IMR-90 (cell line): ENCODE results near the gene COL4A2. TPM values are rescaled to one million over a fixed set of nuclear protein-coding genes. Genes with fewer than 3 reads are reported as not detected.

Experiments
- ATAC-seq: fragments of 200-7000 bp; cut with Tn5 transposase; 2 replicates; pipeline ENCODE4 v1.9.1; 2020; ENCODE audit warnings: low read depth, mild to moderate bottlenecking, moderate library complexity
- BruUV-seq: library from RNA; stranded (reverse); fragments of 400-500 nt; replicated peaks from 2 replicates; lab custom pipeline; 2021; lab: Mats Ljungman, UMichigan
- CTCF ChIA-PET: fragments of 300-600 bp; formaldehyde crosslinking; extraction: SDS; loops from one replicate; lab custom pipeline; 2021; ENCODE audit warnings: antibody characterized with exemption; lab: Yijun Ruan, JAX
- POLR2A ChIA-PET: fragments of 300-600 bp; sonication (Branson Sonifier 250); formaldehyde crosslinking; loops from one replicate; lab custom pipeline; 2022; ENCODE audit warnings: antibody characterized with exemption; ENCODE audit not compliant: unreplicated experiment; lab: Charles Lee
- DNase-seq: peaks from one replicate; pipeline ENCODE4 v3.0.0; 2013
- H2AFZ ChIP-seq: replicated peaks from 2 replicates; pipeline ENCODE3; 2013; ENCODE audit warnings: low read length, mild to moderate bottlenecking; ENCODE audit not compliant: poor library complexity
- H2AK5ac ChIP-seq: 2 replicates; pipeline ENCODE4 v1.6.1; 2013; ENCODE audit warnings: low read depth, low read length, inconsistent platforms
- H2AK9ac ChIP-seq: replicated peaks from 2 replicates; pipeline ENCODE3; 2013; ENCODE audit warnings: mild to moderate bottlenecking, low read depth, low read length, moderate library complexity; ENCODE audit not compliant: poor library complexity
- H2BK120ac ChIP-seq: 2 replicates; pipeline ENCODE4 v1.6.1; 2013; ENCODE audit warnings: low read depth, low read length, inconsistent platforms
- H2BK15ac ChIP-seq: 3 replicates; pipeline ENCODE4 v1.6.1; 2013; ENCODE audit warnings: low read depth, low read length, inconsistent platforms
- H2BK20ac ChIP-seq: 2 replicates; pipeline ENCODE4 v1.6.1; 2013; ENCODE audit warnings: low read depth, mild to moderate bottlenecking, inconsistent platforms, low read length, moderate library complexity
- H2BK5ac ChIP-seq: 2 replicates; pipeline ENCODE4 v1.6.1; 2013; ENCODE audit warnings: mild to moderate bottlenecking, low read depth, low read length, inconsistent platforms; ENCODE audit not compliant: poor library complexity, severe bottlenecking
- H3K14ac ChIP-seq: replicated peaks from 2 replicates; pipeline ENCODE4 v1.6.1; 2013; ENCODE audit warnings: low read depth, low read length, inconsistent platforms
- H3K18ac ChIP-seq: 2 replicates; pipeline ENCODE4 v1.6.1; 2013; ENCODE audit warnings: low read depth, low read length, control low read depth
- H3K23ac ChIP-seq: 2 replicates; pipeline ENCODE4 v1.6.1; 2013; ENCODE audit warnings: low read depth, low read length, inconsistent platforms
- H3K27ac ChIP-seq: 2 replicates; pipeline ENCODE4 v1.5.1; 2013; ENCODE audit warnings: mild to moderate bottlenecking, control low read depth, low read length; ENCODE audit not compliant: insufficient read depth
- H3K27me3 ChIP-seq: 2 replicates; pipeline ENCODE4 v1.6.1; 2013; ENCODE audit warnings: low read length; ENCODE audit not compliant: control insufficient read depth, insufficient read depth
- H3K36me3 ChIP-seq: 2 replicates; pipeline ENCODE4 v1.6.1; 2013; ENCODE audit warnings: low read length, mixed read lengths; ENCODE audit not compliant: control insufficient read depth, insufficient read depth
- H3K4ac ChIP-seq: 2 replicates; pipeline ENCODE4 v1.6.1; 2013; ENCODE audit warnings: low read depth, low read length, inconsistent platforms
- H3K4me1 ChIP-seq: 2 replicates; pipeline ENCODE4 v1.6.1; 2013; ENCODE audit warnings: low read length, mixed read lengths; ENCODE audit not compliant: control insufficient read depth, insufficient read depth
- H3K4me2 ChIP-seq: 2 replicates; pipeline ENCODE4 v1.6.1; 2013; ENCODE audit warnings: low read depth, mild to moderate bottlenecking, control low read depth, low read length, moderate library complexity
- H3K4me3 ChIP-seq: 2 replicates; pipeline ENCODE4 v1.5.1; 2013; ENCODE audit warnings: low read depth, mild to moderate bottlenecking, control low read depth, low read length, moderate library complexity; ENCODE audit not compliant: insufficient read depth
- H3K56ac ChIP-seq: 2 replicates; pipeline ENCODE4 v1.6.1; 2013; ENCODE audit warnings: low read length, inconsistent platforms; ENCODE audit not compliant: insufficient read depth; ENCODE audit errors: extremely low read depth
- H3K79me1 ChIP-seq, 2 experiments: 2 replicates each; pipeline ENCODE4 v1.6.1; 2013; ENCODE audit warnings: low read length in 2 of 2, inconsistent platforms in 1 of 2, low read depth in 1 of 2
- H3K9ac ChIP-seq: 2 replicates; pipeline ENCODE4 v1.6.1; 2013; ENCODE audit warnings: low read depth, low read length, control low read depth
- H3K9me1 ChIP-seq: 2 replicates; pipeline ENCODE4 v1.6.1; 2013; ENCODE audit warnings: low read length, inconsistent platforms; ENCODE audit not compliant: insufficient read depth
- H3K9me3 ChIP-seq: 2 replicates; pipeline ENCODE4 v1.6.1; 2013; ENCODE audit warnings: low read length; ENCODE audit not compliant: control insufficient read depth, insufficient read depth
- H4K20me1 ChIP-seq: 2 replicates; pipeline ENCODE4 v1.6.1; 2013; ENCODE audit warnings: low read length, inconsistent platforms; ENCODE audit not compliant: insufficient read depth
- H4K5ac ChIP-seq: 2 replicates; pipeline ENCODE4 v1.6.1; 2013; ENCODE audit warnings: mild to moderate bottlenecking, low read depth, low read length, control low read depth
- H4K8ac ChIP-seq, 2 experiments: 2 replicates each; pipeline ENCODE4 v1.6.1; 2013; ENCODE audit warnings: low read depth in 2 of 2, low read length in 2 of 2, control low read depth in 1 of 2, inconsistent platforms in 1 of 2
- H4K91ac ChIP-seq: 2 replicates; pipeline ENCODE4 v1.6.1; 2013; ENCODE audit warnings: low read depth, low read length, inconsistent platforms; ENCODE audit not compliant: insufficient read depth
- CEBPB ChIP-seq: IDR thresholded peaks from 2 replicates; pipeline ENCODE4 v1.6.1; 2012; ENCODE audit warnings: low read depth, low read length, improper control_type of control experiment
- MAZ ChIP-seq: IDR thresholded peaks from 2 replicates; pipeline ENCODE4 v1.6.1; 2012; ENCODE audit warnings: low read depth, mild to moderate bottlenecking, low read length, improper control_type of control experiment, moderate library complexity, borderline replicate concordance
- MXI1 ChIP-seq: IDR thresholded peaks from 2 replicates; pipeline ENCODE4 v1.6.1; 2012; ENCODE audit warnings: low read depth, mild to moderate bottlenecking, low read length, moderate library complexity, borderline replicate concordance
- NFE2L2 ChIP-seq: fragments of 150-350 bp; IDR thresholded peaks from 2 replicates; pipeline ENCODE4 v1.6.1; 2016; ENCODE audit warnings: low read depth, mild to moderate bottlenecking, low read length
- POLR2A ChIP-seq: IDR thresholded peaks from 2 replicates; pipeline ENCODE4 v1.6.1; 2012; ENCODE audit warnings: mild to moderate bottlenecking, low read depth, low read length
- SMC3 ChIP-seq: fragments of 150-350 bp; IDR thresholded peaks from 2 replicates; pipeline ENCODE4 v1.6.1; 2016; ENCODE audit warnings: low read depth, mild to moderate bottlenecking, antibody characterized with exemption, low read length, moderate library complexity
- WGBS, 2 experiments: methylation state at CpG; one replicate each; pipeline versions ENCODE4 v1.1.5 to v1.1.7; 2013; ENCODE audit warnings: missing lambda C conversion rate in 2 of 2; ENCODE audit not compliant: insufficient read length in 1 of 2; ENCODE audit errors: extremely low coverage in 2 of 2; 5-methylcytosine and 5-hydroxymethylcytosine counted together
- dilution Hi-C: fragments of 300-500 bp; cut with HindIII; formaldehyde crosslinking; loops from one replicate; pipeline ENCODE4 v1.14.3; 2018; ENCODE audit warnings: low sequenced_read_pairs; ENCODE audit not compliant: unreplicated experiment
- in situ Hi-C: fragments of 300-500 bp; cut with MboI; formaldehyde crosslinking; loops from 3 replicates; pipeline ENCODE4 v1.14.3; 2019; ENCODE audit warnings: low sequenced_read_pairs, inconsistent platforms, mixed read lengths
- intact Hi-C: fragments of 100-400 bp; cut with micrococcal nuclease; formaldehyde crosslinking; loops from 2 replicates; pipeline ENCODE4 v1.10.0; 2022
- polyA plus RNA-seq, 3 experiments: library from polyadenylated mRNA; depleted of rRNA; stranded (reverse); fragments of >200 nt; gene quantifications; 2 replicates each; pipeline ENCODE4 v1.2.3, GENCODE V29; 2012; ENCODE audit warnings: low replicate concordance in 1 of 3
- total RNA-seq: library from RNA; depleted of rRNA; stranded (reverse); fragments of >200 nt; gene quantifications from 2 replicates; pipeline ENCODE4 v1.2.3, GENCODE V29; 2012
- TF ChIP-seq, protein P1 (sequence below): conservative IDR thresholded peaks from 2 replicates; pipeline ENCODE4 v1.5.1; 2012; ENCODE audit warnings: mild to moderate bottlenecking, low read depth, low read length, improper control_type of control experiment
- TF ChIP-seq, protein P2 (sequence below): fragments of 150-350 bp; IDR thresholded peaks from 2 replicates; pipeline ENCODE4 v1.6.1; 2017; ENCODE audit warnings: mild to moderate bottlenecking, antibody characterized with exemption, low read length, low read depth

The COL4A2 gene
- total and polyA plus RNA-seq, 2 of the 4 experiments (the other 2 are of a cell fraction) = 90.7 to 457 TPM

DNA sequence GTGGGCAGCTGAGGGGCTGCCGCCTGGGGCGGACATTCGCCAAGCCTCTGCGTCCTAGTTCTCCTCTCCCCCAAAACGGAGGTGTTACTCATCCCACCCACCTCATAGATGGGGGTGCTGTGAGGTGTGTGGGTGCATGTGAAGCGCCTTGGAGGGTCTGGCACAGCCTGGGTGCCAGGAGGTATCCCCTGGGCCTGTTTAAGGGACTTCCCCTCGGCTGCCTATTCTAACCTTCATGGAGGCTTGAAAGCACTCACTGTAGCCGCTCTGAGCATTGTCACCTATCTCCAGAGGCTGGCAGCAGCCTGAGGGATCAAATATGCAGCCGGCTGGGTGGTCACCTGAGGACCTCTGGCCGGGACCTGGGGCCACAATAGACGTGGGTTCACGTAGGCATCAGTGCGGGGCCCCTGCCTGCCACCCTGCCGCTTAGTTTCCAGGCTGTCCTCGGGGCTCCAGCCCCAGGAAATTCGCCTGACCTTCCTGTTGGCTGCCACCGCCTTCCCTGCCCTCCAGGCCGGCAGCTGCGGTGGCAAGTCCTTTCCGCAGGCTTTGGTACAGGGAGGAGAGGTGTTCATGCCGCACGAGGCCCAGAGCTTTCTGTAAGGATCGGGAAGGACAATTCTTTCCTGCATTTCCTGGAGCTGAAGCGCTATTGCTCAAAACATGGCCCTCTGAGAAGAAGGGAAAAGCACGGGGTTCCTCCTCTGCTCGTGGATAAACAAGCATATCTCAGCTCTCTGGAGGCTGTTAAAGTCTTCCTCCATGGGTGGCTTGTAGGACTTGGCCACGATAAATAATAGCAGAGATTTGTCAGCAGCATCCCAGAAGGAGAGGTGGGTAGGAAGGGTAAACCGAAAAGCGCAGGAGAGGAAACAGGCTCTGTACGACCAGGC lies 4.6 kb downstream of the COL4A2 start:
- H4K91ac ChIP-seq = peak overlapping the region; percentile 43; the same call in 1 of the 2 replicates
- TF ChIP-seq MAZ (no peak), NFE2L2 (no peak), MXI1 (no peak), CEBPB (no peak), SMC3 (no peak), POLR2A (no peak)
- TF ChIP-seq, protein P1, sequence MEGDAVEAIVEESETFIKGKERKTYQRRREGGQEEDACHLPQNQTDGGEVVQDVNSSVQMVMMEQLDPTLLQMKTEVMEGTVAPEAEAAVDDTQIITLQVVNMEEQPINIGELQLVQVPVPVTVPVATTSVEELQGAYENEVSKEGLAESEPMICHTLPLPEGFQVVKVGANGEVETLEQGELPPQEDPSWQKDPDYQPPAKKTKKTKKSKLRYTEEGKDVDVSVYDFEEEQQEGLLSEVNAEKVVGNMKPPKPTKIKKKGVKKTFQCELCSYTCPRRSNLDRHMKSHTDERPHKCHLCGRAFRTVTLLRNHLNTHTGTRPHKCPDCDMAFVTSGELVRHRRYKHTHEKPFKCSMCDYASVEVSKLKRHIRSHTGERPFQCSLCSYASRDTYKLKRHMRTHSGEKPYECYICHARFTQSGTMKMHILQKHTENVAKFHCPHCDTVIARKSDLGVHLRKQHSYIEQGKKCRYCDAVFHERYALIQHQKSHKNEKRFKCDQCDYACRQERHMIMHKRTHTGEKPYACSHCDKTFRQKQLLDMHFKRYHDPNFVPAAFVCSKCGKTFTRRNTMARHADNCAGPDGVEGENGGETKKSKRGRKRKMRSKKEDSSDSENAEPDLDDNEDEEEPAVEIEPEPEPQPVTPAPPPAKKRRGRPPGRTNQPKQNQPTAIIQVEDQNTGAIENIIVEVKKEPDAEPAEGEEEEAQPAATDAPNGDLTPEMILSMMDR = no peak
- TF ChIP-seq, protein P2, sequence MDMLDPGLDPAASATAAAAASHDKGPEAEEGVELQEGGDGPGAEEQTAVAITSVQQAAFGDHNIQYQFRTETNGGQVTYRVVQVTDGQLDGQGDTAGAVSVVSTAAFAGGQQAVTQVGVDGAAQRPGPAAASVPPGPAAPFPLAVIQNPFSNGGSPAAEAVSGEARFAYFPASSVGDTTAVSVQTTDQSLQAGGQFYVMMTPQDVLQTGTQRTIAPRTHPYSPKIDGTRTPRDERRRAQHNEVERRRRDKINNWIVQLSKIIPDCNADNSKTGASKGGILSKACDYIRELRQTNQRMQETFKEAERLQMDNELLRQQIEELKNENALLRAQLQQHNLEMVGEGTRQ = no peak
- H3K36me3 ChIP-seq = peaks cover 53% of the 10 kb centered on the region
- H2AK9ac ChIP-seq = peak overlapping the region; percentile 51
- peaks cover 68% of the 10 kb centered on the region for H4K20me1 ChIP-seq
- peaks cover 36% of the 10 kb centered on the region for H3K9me1 ChIP-seq
- H3K27ac ChIP-seq = peak overlapping the region; percentile 74
- peak overlapping the region; percentile 25 for H2AFZ ChIP-seq
- H4K5ac ChIP-seq = peak overlapping the region; percentile 32
- H2BK5ac ChIP-seq = peak overlapping the region; percentile 70
- no peaks in the 10 kb centered on the region for H3K9me3 ChIP-seq
- peak overlapping the region; percentile 89 for H2AK5ac ChIP-seq
- intact Hi-C loops (no loop called here), dilution Hi-C loops (no loop called here), in situ Hi-C loops (no loop called here)
- H2BK15ac ChIP-seq = 0 out of 3 replicates have a peak overlapping the region, but pooled peaks have one; percentile 26
- H3K4me1 ChIP-seq = peaks cover 28% of the 10 kb centered on the region
- no peak for DNase-seq
- peaks cover 0 to 69% of the 10 kb centered on the region in 2 experiments; a peak in 3 of 4 replicates for H3K79me1 ChIP-seq
- POLR2A ChIA-PET = interaction anchor here (1.0 to 1.2 kb wide), 3 partner anchors 25 to 100 kb away, joined by 3 to 4 read pairs (median 3); no protein-coding TSS in a partner anchor
- H2BK20ac ChIP-seq = peak overlapping the region; percentile 36
- H3K4me3 ChIP-seq = no peak overlapping the region
- no peak for ATAC-seq
- CTCF ChIA-PET = interaction anchor here (1.0 kb wide), 1 partner anchor 101 kb away, joined by 4 read pairs; no protein-coding TSS in a partner anchor
- H3K9ac ChIP-seq = peak overlapping the region; percentile 53; the same call in 1 of the 2 replicates
- peak overlapping the region; percentile 85 for H3K14ac ChIP-seq
- H3K4ac ChIP-seq = peak overlapping the region; percentile 56
- 68% methylated on average over 5 of the region's 30 CpGs; no CpG with 5 or more reads in 1 of the 2 experiments for WGBS, 2 experiments
- no peak overlapping the region for H3K56ac ChIP-seq
- peak overlapping the region; percentile 63 for H3K4me2 ChIP-seq
- peak overlapping the region; percentile 61 for H3K18ac ChIP-seq
- peak overlapping the region; percentile 22 to 76; a peak in 3 of 4 replicates for H4K8ac ChIP-seq
- BruUV-seq = no TSS peak
- H3K27me3 ChIP-seq = no peaks in the 10 kb centered on the region
- peak overlapping the region; percentile 84 for H3K23ac ChIP-seq
- peak overlapping the region; percentile 80 for H2BK120ac ChIP-seq
